GM12878 (cell line): ENCODE measurements around the gene MOCS1. TPM values are rescaled to one million over a fixed set of nuclear protein-coding genes. Genes with fewer than 3 reads are reported as not detected.

Experiments used
- ATAC-seq: fragments of 200-7000 bp; cut with Tn5 transposase; 3 replicates; pipeline ENCODE4 v1.9.1; 2020; ENCODE audit warnings: mild to moderate bottlenecking, moderate library complexity
- BruUV-seq: library from RNA; stranded (reverse); fragments of 400-500 nt; replicated peaks from 2 replicates; lab custom pipeline; 2021; lab: Mats Ljungman, UMichigan
- CTCF ChIA-PET: fragments of 300-600 bp; sonication (Branson Sonifier 250); formaldehyde crosslinking; extraction: SDS; loops from one replicate; lab custom pipeline; 2021; ENCODE audit warnings: inconsistent platforms; lab: Yijun Ruan, JAX
- POLR2A ChIA-PET: fragments of 350-600 bp; formaldehyde crosslinking; extraction: SDS; loops from one replicate; lab custom pipeline; 2021; ENCODE audit warnings: inconsistent platforms; lab: Charles Lee
- RAD21 ChIA-PET: fragments of 300-600 bp; sonication (Branson Sonifier 250); formaldehyde crosslinking; loops from one replicate; lab custom pipeline; 2023; ENCODE audit warnings: antibody characterized with exemption; ENCODE audit not compliant: unreplicated experiment; lab: Charles Lee
- SMC1A ChIA-PET: fragments of 300-600 bp; sonication (Branson Sonifier 250); formaldehyde crosslinking; loops from one replicate; lab custom pipeline; 2023; ENCODE audit not compliant: unreplicated experiment, uncharacterized antibody; lab: Charles Lee
- DNase-seq: peaks from one replicate; pipeline ENCODE4 v3.0.0-alpha.2; 2011; ENCODE audit warnings: low read depth, low spot score
- FAIRE-seq: peaks from 3 replicates; lab custom pipeline; 2011; peaks lifted over from hg19 to GRCh38; lab: Jason Lieb, UNC
- H2AFZ ChIP-seq: 2 replicates; pipeline ENCODE4 v1.6.0; 2011; ENCODE audit warnings: low read depth, low read length, control low read depth; ENCODE audit not compliant: control insufficient read depth
- H3K27ac ChIP-seq: 2 replicates; pipeline ENCODE4 v1.5.1; 2011; ENCODE audit warnings: control low read depth; ENCODE audit not compliant: control insufficient read depth, insufficient read depth
- H3K27me3 ChIP-seq, 2 experiments: replicated peaks in 1 of 2; 2 replicates each; pipeline versions ENCODE4 v1.6.0 to v1.6.1; 2011; ENCODE audit warnings: low read length in 1 of 2; ENCODE audit not compliant: control insufficient read depth in 2 of 2, insufficient read depth in 2 of 2
- H3K36me3 ChIP-seq, 2 experiments: 2 replicates each; pipeline ENCODE4 v1.5.1; 2011; ENCODE audit warnings: low read length in 1 of 2; ENCODE audit not compliant: control insufficient read depth in 2 of 2, insufficient read depth in 2 of 2
- H3K4me1 ChIP-seq: 2 replicates; pipeline ENCODE4 v1.6.1; 2011; ENCODE audit warnings: mild to moderate bottlenecking, low read length, moderate library complexity, mixed read lengths; ENCODE audit not compliant: control insufficient read depth, insufficient read depth
- H3K4me2 ChIP-seq: 2 replicates; pipeline ENCODE4 v1.6.0; 2011; ENCODE audit warnings: control low read depth; ENCODE audit not compliant: control insufficient read depth, insufficient read depth
- H3K4me3 ChIP-seq: fragments of 200-600 bp; sonication (generic); 2 replicates; pipeline ENCODE4 v1.5.1; 2016
- H3K79me2 ChIP-seq: 2 replicates; pipeline ENCODE4 v1.6.0; 2011; ENCODE audit warnings: low read length; ENCODE audit not compliant: control insufficient read depth, insufficient read depth
- H3K9ac ChIP-seq: 2 replicates; pipeline ENCODE4 v1.8.0; 2011; ENCODE audit warnings: low read length, control low read depth, mixed read lengths; ENCODE audit not compliant: control insufficient read depth, insufficient read depth
- H3K9me3 ChIP-seq: replicated peaks from 3 replicates; pipeline ENCODE4 v1.5.1; 2011; ENCODE audit warnings: mild to moderate bottlenecking, low read length; ENCODE audit not compliant: control insufficient read depth, insufficient read depth
- H4K20me1 ChIP-seq: 2 replicates; pipeline ENCODE4 v1.6.0; 2011; ENCODE audit not compliant: control insufficient read depth, insufficient read depth
- ATF7 ChIP-seq: fragments of 450-650 bp; IDR thresholded peaks from 2 replicates; pipeline ENCODE4 v1.6.1; 2016; ENCODE audit warnings: low read depth, mild to moderate bottlenecking
- DPF2 ChIP-seq: fragments of 450-650 bp; IDR thresholded peaks from 2 replicates; pipeline ENCODE4 v1.6.1; 2017; ENCODE audit warnings: mild to moderate bottlenecking
- ESRRA ChIP-seq: IDR thresholded peaks from 2 replicates; pipeline ENCODE4 v1.6.1; 2012; ENCODE audit warnings: mild to moderate bottlenecking, low read length, improper control_type of control experiment
- HDAC6 ChIP-seq: fragments of 200-600 bp; sonication (generic); IDR thresholded peaks from one replicate; pipeline ENCODE4 v1.8.0; 2017; ENCODE audit warnings: antibody characterized with exemption; ENCODE audit not compliant: unreplicated experiment
- JUND ChIP-seq: IDR thresholded peaks from 2 replicates; pipeline ENCODE4 v1.6.1; 2012; ENCODE audit warnings: low read depth, mild to moderate bottlenecking, low read length, improper control_type of control experiment, moderate library complexity
- NR2C1 ChIP-seq: fragments of 450-650 bp; IDR thresholded peaks from 2 replicates; pipeline ENCODE4 v1.6.1; 2017; ENCODE audit warnings: antibody characterized with exemption, mild to moderate bottlenecking, moderate library complexity
- NRF1 ChIP-seq: conservative IDR thresholded peaks from 2 replicates; pipeline ENCODE4 v1.6.1; 2011; ENCODE audit warnings: mild to moderate bottlenecking, low read depth, low read length, improper control_type of control experiment
- POLR2A ChIP-seq: IDR thresholded peaks from 2 replicates; pipeline ENCODE4 v1.6.1; 2011; ENCODE audit warnings: low read depth, mild to moderate bottlenecking, low read length
- RCOR1 ChIP-seq: conservative IDR thresholded peaks from 2 replicates; pipeline ENCODE4 v1.6.1; 2012; ENCODE audit warnings: low read depth, low read length, improper control_type of control experiment
- SMARCA5 ChIP-seq: fragments of 450-650 bp; IDR thresholded peaks from 2 replicates; pipeline ENCODE4 v1.6.1; 2017; ENCODE audit warnings: mild to moderate bottlenecking
- WGBS: methylation state at CpG from one replicate; pipeline ENCODE4 v1.1.6; 2016; ENCODE audit warnings: low lambda C conversion rate; ENCODE audit not compliant: insufficient replicate concordance, insufficient coverage; ENCODE audit errors: missing lambda C conversion rate; 5-methylcytosine and 5-hydroxymethylcytosine counted together
- in situ Hi-C: fragments of 300-500 bp; cut with MboI; formaldehyde crosslinking; loops from 9 replicates; pipeline ENCODE4 v1.14.3; 2018; ENCODE audit warnings: mixed read lengths
- intact Hi-C: fragments of 100-400 bp; cut with micrococcal nuclease; formaldehyde crosslinking; loops from one replicate; pipeline ENCODE4 v1.14.2; 2022; ENCODE audit not compliant: unreplicated experiment
- polyA plus RNA-seq, 11 experiments: library from polyadenylated mRNA; depleted of rRNA in 4 of 11; unstranded in 6 of 11; stranded (reverse) in 5 of 11; fragments of >200 nt; fragmentation: Nextera tagmentation in 4 of 11; fragmentation: Illumina TruSeq in 1 of 11; extraction: Ambion mirVana in 4 of 11; extraction: Trizol in 1 of 11; gene quantifications; 1 replicate in 1 of 11; 2 replicates in 10 of 11; pipeline versions ENCODE4 v1.2.1 to v1.2.3, GENCODE V29; 2011 to 2016; ENCODE audit warnings: inconsistent platforms in 2 of 11, missing spikeins in 2 of 11, low read depth in 1 of 11
- total RNA-seq, 4 experiments: library from RNA; depleted of rRNA in 3 of 4; stranded (reverse); fragments of >200 nt in 3 of 4; fragmentation: Illumina TruSeq in 1 of 4; extraction: Trizol in 1 of 4; gene quantifications; 2 replicates each; pipeline versions ENCODE4 v1.2.1 to v1.2.3, GENCODE V29; 2013 to 2021
- TF ChIP-seq, protein P1 (sequence below): IDR thresholded peaks from 2 replicates; pipeline ENCODE4 v1.6.1; 2012; ENCODE audit warnings: low read depth, low read length, improper control_type of control experiment
- TF ChIP-seq, protein P2 (sequence below): fragments of 450-650 bp; formaldehyde crosslinking; IDR thresholded peaks from 2 replicates; pipeline ENCODE4 v1.5.0; 2022; ENCODE audit warnings: mild to moderate bottlenecking, missing genetic modification characterization
- TF ChIP-seq, protein P3 (sequence below): IDR thresholded peaks from 2 replicates; pipeline ENCODE4 v1.6.1; 2011; ENCODE audit warnings: borderline replicate concordance, low read depth, mild to moderate bottlenecking, moderate library complexity, mixed read lengths, low read length; ENCODE audit not compliant: insufficient read depth; ENCODE audit errors: extremely low read length
- TF ChIP-seq, protein P4 (sequence below): fragments of 150-350 bp; IDR thresholded peaks from 2 replicates; pipeline ENCODE4 v1.6.1; 2014; ENCODE audit warnings: mild to moderate bottlenecking, low read depth, low read length
- TF ChIP-seq, protein P5 (sequence below): fragments of 450-650 bp; IDR thresholded peaks from 2 replicates; pipeline ENCODE4 v1.6.1; 2016; ENCODE audit warnings: mild to moderate bottlenecking

MOCS1 gene
- total and polyA plus RNA-seq, 10 of the 15 experiments (the other 5 are each of a cell fraction or from before 2014, with no cell fraction given): 0.02 to 5.4 (median 0.16) TPM; not detected in 2

DNA sequence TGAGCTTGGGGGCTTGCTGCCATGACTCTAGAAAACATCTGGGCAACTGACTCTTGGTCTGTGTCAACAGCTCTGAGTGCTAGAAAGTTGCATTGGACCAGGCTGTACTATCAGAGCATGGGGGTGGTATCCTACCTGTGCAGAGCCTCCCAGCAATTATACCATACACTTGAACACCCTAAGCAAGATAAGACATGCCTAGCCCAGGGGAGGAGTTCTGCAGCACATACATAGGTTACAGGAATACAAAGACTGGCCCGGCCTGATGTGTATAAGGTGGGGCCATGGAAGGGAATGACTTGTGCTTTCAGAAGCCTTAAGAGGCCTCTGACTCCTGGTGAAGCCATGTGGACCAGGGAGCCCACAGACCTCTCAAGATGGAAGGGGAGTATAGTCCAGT lies 11.4 kb upstream of the MOCS1 start:
- intact Hi-C loops: no loop called here
- BruUV-seq: no TSS peak
- Histone ChIP-seq H3K27ac (no peak overlapping the region), H3K79me2 (no peaks in the 10 kb centered on the region), H3K9ac (no peak overlapping the region), H4K20me1 (no peaks in the 10 kb centered on the region), H3K9me3 (no peaks in the 10 kb centered on the region), H3K4me1 (no peaks in the 10 kb centered on the region), H3K4me3 (no peak overlapping the region), H3K27me3 (peaks cover 0 to 3% of the 10 kb centered on the region in 2 experiments; a peak in 1 of 4 replicates), H3K4me2 (no peak overlapping the region), H3K36me3 (no peaks in the 10 kb centered on the region), H2AFZ (no peak overlapping the region)
- ATAC-seq (no peak), FAIRE-seq (no peak), DNase-seq (no peak)
- WGBS: 5% methylated on average over 1 of the region's 1 CpG
- CTCF ChIA-PET: interaction anchor here (1.1 kb wide), 1 partner anchor 80 kb away, joined by 4 read pairs; no protein-coding TSS in a partner anchor
- POLR2A ChIA-PET: interaction anchor here (0.6 kb wide), 1 partner anchor 222 kb away, joined by 3 read pairs; no protein-coding TSS in a partner anchor
- in situ Hi-C loops: no loop called here
- SMC1A ChIA-PET: no interaction called here
- RAD21 ChIA-PET: no interaction called here
- TF ChIP-seq NR2C1 (no peak), JUND (no peak), SMARCA5 (no peak), RCOR1 (no peak), ATF7 (no peak), NRF1 (no peak), POLR2A (no peak), HDAC6 (no peak), DPF2 (no peak), ESRRA (no peak)
- TF ChIP-seq, protein P1, sequence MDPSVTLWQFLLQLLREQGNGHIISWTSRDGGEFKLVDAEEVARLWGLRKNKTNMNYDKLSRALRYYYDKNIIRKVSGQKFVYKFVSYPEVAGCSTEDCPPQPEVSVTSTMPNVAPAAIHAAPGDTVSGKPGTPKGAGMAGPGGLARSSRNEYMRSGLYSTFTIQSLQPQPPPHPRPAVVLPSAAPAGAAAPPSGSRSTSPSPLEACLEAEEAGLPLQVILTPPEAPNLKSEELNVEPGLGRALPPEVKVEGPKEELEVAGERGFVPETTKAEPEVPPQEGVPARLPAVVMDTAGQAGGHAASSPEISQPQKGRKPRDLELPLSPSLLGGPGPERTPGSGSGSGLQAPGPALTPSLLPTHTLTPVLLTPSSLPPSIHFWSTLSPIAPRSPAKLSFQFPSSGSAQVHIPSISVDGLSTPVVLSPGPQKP: no peak
- TF ChIP-seq, protein P2, sequence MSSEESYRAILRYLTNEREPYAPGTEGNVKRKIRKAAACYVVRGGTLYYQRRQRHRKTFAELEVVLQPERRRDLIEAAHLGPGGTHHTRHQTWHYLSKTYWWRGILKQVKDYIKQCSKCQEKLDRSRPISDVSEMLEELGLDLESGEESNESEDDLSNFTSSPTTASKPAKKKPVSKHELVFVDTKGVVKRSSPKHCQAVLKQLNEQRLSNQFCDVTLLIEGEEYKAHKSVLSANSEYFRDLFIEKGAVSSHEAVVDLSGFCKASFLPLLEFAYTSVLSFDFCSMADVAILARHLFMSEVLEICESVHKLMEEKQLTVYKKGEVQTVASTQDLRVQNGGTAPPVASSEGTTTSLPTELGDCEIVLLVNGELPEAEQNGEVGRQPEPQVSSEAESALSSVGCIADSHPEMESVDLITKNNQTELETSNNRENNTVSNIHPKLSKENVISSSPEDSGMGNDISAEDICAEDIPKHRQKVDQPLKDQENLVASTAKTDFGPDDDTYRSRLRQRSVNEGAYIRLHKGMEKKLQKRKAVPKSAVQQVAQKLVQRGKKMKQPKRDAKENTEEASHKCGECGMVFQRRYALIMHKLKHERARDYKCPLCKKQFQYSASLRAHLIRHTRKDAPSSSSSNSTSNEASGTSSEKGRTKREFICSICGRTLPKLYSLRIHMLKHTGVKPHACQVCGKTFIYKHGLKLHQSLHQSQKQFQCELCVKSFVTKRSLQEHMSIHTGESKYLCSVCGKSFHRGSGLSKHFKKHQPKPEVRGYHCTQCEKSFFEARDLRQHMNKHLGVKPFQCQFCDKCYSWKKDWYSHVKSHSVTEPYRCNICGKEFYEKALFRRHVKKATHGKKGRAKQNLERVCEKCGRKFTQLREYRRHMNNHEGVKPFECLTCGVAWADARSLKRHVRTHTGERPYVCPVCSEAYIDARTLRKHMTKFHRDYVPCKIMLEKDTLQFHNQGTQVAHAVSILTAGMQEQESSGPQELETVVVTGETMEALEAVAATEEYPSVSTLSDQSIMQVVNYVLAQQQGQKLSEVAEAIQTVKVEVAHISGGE (CRISPR knock-in tag): no peak
- TF ChIP-seq, protein P3, sequence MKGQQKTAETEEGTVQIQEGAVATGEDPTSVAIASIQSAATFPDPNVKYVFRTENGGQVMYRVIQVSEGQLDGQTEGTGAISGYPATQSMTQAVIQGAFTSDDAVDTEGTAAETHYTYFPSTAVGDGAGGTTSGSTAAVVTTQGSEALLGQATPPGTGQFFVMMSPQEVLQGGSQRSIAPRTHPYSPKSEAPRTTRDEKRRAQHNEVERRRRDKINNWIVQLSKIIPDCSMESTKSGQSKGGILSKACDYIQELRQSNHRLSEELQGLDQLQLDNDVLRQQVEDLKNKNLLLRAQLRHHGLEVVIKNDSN: no peak
- TF ChIP-seq, protein P4, sequence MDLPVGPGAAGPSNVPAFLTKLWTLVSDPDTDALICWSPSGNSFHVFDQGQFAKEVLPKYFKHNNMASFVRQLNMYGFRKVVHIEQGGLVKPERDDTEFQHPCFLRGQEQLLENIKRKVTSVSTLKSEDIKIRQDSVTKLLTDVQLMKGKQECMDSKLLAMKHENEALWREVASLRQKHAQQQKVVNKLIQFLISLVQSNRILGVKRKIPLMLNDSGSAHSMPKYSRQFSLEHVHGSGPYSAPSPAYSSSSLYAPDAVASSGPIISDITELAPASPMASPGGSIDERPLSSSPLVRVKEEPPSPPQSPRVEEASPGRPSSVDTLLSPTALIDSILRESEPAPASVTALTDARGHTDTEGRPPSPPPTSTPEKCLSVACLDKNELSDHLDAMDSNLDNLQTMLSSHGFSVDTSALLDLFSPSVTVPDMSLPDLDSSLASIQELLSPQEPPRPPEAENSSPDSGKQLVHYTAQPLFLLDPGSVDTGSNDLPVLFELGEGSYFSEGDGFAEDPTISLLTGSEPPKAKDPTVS: no peak
- TF ChIP-seq, protein P5, sequence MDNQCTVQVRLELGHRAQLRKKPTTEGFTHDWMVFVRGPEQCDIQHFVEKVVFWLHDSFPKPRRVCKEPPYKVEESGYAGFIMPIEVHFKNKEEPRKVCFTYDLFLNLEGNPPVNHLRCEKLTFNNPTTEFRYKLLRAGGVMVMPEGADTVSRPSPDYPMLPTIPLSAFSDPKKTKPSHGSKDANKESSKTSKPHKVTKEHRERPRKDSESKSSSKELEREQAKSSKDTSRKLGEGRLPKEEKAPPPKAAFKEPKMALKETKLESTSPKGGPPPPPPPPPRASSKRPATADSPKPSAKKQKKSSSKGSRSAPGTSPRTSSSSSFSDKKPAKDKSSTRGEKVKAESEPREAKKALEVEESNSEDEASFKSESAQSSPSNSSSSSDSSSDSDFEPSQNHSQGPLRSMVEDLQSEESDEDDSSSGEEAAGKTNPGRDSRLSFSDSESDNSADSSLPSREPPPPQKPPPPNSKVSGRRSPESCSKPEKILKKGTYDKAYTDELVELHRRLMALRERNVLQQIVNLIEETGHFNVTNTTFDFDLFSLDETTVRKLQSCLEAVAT: no peak
